Ovary (tissue), 9 donors: ENCODE results near the gene CAMTA1. TPM values are rescaled to one million over a fixed set of nuclear protein-coding genes. Genes with fewer than 3 reads are reported as not detected.

ENCODE experiments used
- DNase-seq, 5 donors: peaks; one replicate each; pipeline ENCODE4 v3.0.0-alpha.2; 2019 to 2020
- H3K27ac ChIP-seq, 2 donors: fragments of 200-600 bp; one replicate each; pipeline versions ENCODE4 v1.5.1 to v1.8.0; 2019 to 2022
- H3K27me3 ChIP-seq: fragments of 200-600 bp; one replicate; pipeline ENCODE4 v1.8.0; 2022
- H3K36me3 ChIP-seq: fragments of 200-600 bp; sonication (generic); one replicate; pipeline ENCODE4 v1.5.1; 2019
- H3K4me1 ChIP-seq: one replicate; pipeline ENCODE4 v1.8.1; 2013; ENCODE audit warnings: mild to moderate bottlenecking, moderate library complexity; ENCODE audit not compliant: insufficient read depth
- H3K4me3 ChIP-seq: fragments of 200-600 bp; sonication (generic); one replicate; pipeline ENCODE4 v1.5.1; 2017
- H3K9me3 ChIP-seq, 2 donors: fragments of 200-600 bp in 1 of 2; sonication (generic) in 1 of 2; one replicate each; pipeline versions ENCODE4 v1.5.1 to v1.8.1; 2013 to 2019; ENCODE audit warnings: mild to moderate bottlenecking in 1 of 2, moderate library complexity in 1 of 2
- CTCF ChIP-seq, 3 donors: fragments of 450-650 bp in 2 of 3; fragments of 200-600 bp in 1 of 3; IDR thresholded peaks; one replicate each; pipeline versions ENCODE4 v1.5.1 to v1.8.0; 2016 to 2022; ENCODE audit warnings: antibody characterized with exemption in 3 of 3, mild to moderate bottlenecking in 1 of 3
- EP300 ChIP-seq: sonication (generic); formaldehyde crosslinking; IDR thresholded peaks from one replicate; pipeline ENCODE4 v1.6.1; 2017; ENCODE audit warnings: antibody characterized with exemption
- POLR2A ChIP-seq: fragments of 450-650 bp; IDR thresholded peaks from one replicate; pipeline ENCODE4 v1.6.1; 2017; ENCODE audit warnings: antibody characterized with exemption, mild to moderate bottlenecking, moderate library complexity
- WGBS, 3 donors: extraction: QIAGEN DNeasy Blood & Tissue Kit in 1 of 3; methylation state at CpG; one replicate each; pipeline versions ENCODE4 v1.1.5 to v1.1.7; 2013 to 2017; 5-methylcytosine and 5-hydroxymethylcytosine counted together
- intact Hi-C, 4 donors: fragments of 100-400 bp; cut with DNase I; formaldehyde crosslinking; loops; one replicate each; pipeline versions ENCODE4 v1.11.0 to v1.15.1; 2022 to 2023
- polyA plus RNA-seq, 2 donors: library from polyadenylated mRNA; stranded (reverse); fragments of 200-250 nt in 1 of 2; fragments of 350-450 nt in 1 of 2; fragmentation: Illumina TruSeq in 1 of 2; extraction: RNeasy Lipid Tissue Mini Kit (QIAGEN cat#74804) in 1 of 2; gene quantifications; one replicate each; pipeline ENCODE4 v1.2.3, GENCODE V29; 2013 to 2014
- total RNA-seq, 7 donors: library from RNA; depleted of rRNA in 2 of 7; stranded (reverse); fragments of >200 nt in 2 of 7; fragmentation: NEBNext Ultra II Directional in 3 of 7; extraction: Animal tissue kit (Norgen Biotek cat#: 25700) in 3 of 7; gene quantifications; one replicate each; pipeline versions ENCODE4 v1.1.0 to v1.2.4, GENCODE V29; 2016 to 2023
- donor health status: DM: no; HTN: no; CAD: no; lungs with moderate emphysema.
- donor health status: DM: no; HTN: no; CAD: no.
- donor health status: Bipolar disorder and iron deficiency.
- donor health status: DM: yes; HTN: yes; CAD: no.
- donor health status: DM: no; HTN: no; CAD: no.
- donor health status: DM: yes; HTN: yes; CAD: no.

The CAMTA1 gene
- total and polyA plus RNA-seq, 9 donors, result 51.1 to 150 (median 67.4) TPM

GRCh38 chr1:6775261-6776043 lies 9.8 kb upstream of the CAMTA1 start:
- H3K36me3 ChIP-seq, result no peaks in the 10 kb centered on the region

GRCh38 chr1:6776389-6776788 lies 8.9 kb upstream of the CAMTA1 start:
- intact Hi-C loops, result no loop called here
- no peak for TF ChIP-seq EP300
- TF ChIP-seq POLR2A, result no peak
- TF ChIP-seq CTCF (IDR thresholded peaks at IDR 0.05), result no peak
- Histone ChIP-seq H3K9me3 (no peaks in the 10 kb centered on the region), H3K4me3 (no peak overlapping the region), H3K27me3 (no peaks in the 10 kb centered on the region), H3K36me3 (no peaks in the 10 kb centered on the region), H3K4me1 (no peaks in the 10 kb centered on the region), H3K27ac (no peak overlapping the region)
- 86 to 92% (median 86%) methylated on average over 2 of the region's 2 CpGs for WGBS, 3 donors
- no peak for DNase-seq

More at GRCh38 chr1:6775261-6776043, 9.8 kb upstream of the CAMTA1 start:
- WGBS, 3 donors, result 92 to 95% (median 93%) methylated on average over 8 of the region's 8 CpGs
- no peak for DNase-seq
- no peaks in the 10 kb centered on the region for H3K27me3 ChIP-seq
- intact Hi-C loops, result no loop called here
- TF ChIP-seq CTCF (IDR thresholded peaks at IDR 0.05), result no peak
- no peak for TF ChIP-seq POLR2A
- no peak for TF ChIP-seq EP300
- no peaks in the 10 kb centered on the region for H3K9me3 ChIP-seq
- H3K27ac ChIP-seq, result no peak overlapping the region
- no peak overlapping the region for H3K4me3 ChIP-seq
- no peaks in the 10 kb centered on the region for H3K4me1 ChIP-seq

DNA sequence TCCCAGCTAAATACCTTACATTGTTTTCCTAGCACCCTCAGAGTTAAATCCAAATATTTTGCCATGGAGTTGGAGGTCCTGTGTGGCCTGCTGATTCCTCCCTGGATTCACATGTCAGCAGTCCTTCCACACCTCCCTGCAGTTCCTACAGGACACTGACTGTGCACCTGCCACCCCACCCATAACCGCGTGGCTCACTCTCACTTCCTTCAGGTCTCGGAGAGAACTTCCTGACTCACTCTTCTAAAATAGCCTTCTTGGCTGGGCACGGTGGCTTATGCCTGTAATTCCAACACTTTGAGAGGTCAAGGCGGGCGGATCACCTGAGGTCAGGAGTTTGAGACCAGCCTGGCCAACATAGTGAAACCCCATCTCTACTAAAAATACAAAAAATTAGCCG lies 8.4 kb upstream of the CAMTA1 start:
- Histone ChIP-seq H3K4me3 (no peak overlapping the region), H3K9me3 (no peaks in the 10 kb centered on the region), H3K36me3 (no peaks in the 10 kb centered on the region), H3K27me3 (no peaks in the 10 kb centered on the region), H3K4me1 (no peaks in the 10 kb centered on the region), H3K27ac (no peak overlapping the region)
- DNase-seq, result no peak
- intact Hi-C loops, result no loop called here
- 87 to 90% (median 88%) methylated on average over 7 of the region's 7 CpGs for WGBS, 3 donors
- no peak for TF ChIP-seq EP300
- TF ChIP-seq POLR2A, result no peak
- no peak for TF ChIP-seq CTCF (IDR thresholded peaks at IDR 0.05)

GRCh38 chr1:6777813-6778212 lies 7.4 kb upstream of the CAMTA1 start:
- Histone ChIP-seq H3K27ac (no peak overlapping the region), H3K4me1 (no peaks in the 10 kb centered on the region), H3K27me3 (no peaks in the 10 kb centered on the region), H3K36me3 (no peaks in the 10 kb centered on the region), H3K4me3 (no peak overlapping the region), H3K9me3 (no peaks in the 10 kb centered on the region)
- intact Hi-C loops, result no loop called here
- WGBS, 3 donors, result 80 to 90% (median 80%) methylated on average over 7 of the region's 7 CpGs
- DNase-seq, result no peak
- no peak for TF ChIP-seq POLR2A
- TF ChIP-seq EP300, result no peak
- no peak for TF ChIP-seq CTCF (IDR thresholded peaks at IDR 0.05)
